ENCODE measurements around the gene MYO6.

MYO6 gene

DNA sequence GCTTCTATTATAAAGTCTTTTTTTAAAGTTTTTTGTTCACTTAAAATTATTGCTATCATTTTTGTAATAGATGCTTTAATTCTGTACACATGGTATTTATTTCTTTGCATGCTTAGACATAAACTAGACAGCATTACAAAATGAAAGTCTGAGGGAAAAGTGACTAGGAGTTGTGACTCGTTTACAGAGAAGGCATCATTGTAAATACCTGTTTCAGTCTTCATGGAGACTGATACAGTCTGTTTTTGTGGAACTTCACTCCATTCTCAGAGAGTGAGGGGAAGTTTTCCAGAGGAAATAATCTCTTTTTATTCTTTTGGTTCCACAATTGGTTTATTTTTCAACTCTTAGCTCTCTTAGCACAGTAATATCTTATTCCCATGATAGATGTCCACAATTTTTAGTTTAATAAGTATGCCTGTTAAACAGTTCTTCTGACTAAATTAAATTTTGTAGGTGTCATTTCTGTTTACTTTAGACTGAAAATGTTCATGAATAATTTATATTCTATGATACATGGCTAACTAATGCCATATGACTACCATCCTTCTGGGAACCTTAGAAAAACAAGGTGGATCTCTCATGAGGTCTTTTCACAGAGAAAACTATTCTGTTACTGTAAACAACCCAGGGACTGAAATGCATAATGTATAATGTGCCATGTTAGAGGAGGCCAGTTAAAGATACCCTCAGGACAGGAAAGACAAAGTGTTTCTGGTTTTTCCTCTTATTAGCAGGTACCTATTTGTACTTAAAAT is 69.2 kb downstream of the MYO6 start:
- TF ChIP-seq, protein P1, sequence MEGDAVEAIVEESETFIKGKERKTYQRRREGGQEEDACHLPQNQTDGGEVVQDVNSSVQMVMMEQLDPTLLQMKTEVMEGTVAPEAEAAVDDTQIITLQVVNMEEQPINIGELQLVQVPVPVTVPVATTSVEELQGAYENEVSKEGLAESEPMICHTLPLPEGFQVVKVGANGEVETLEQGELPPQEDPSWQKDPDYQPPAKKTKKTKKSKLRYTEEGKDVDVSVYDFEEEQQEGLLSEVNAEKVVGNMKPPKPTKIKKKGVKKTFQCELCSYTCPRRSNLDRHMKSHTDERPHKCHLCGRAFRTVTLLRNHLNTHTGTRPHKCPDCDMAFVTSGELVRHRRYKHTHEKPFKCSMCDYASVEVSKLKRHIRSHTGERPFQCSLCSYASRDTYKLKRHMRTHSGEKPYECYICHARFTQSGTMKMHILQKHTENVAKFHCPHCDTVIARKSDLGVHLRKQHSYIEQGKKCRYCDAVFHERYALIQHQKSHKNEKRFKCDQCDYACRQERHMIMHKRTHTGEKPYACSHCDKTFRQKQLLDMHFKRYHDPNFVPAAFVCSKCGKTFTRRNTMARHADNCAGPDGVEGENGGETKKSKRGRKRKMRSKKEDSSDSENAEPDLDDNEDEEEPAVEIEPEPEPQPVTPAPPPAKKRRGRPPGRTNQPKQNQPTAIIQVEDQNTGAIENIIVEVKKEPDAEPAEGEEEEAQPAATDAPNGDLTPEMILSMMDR (IDR thresholded peaks at IDR 0.05; ENCODE audit: insufficient read depth, low read depth, low read length, missing control alignments): no peak
- H3K4me3 ChIP-seq (ENCODE audit: low read length): no peak overlapping the region
- peak; percentile 57 for DNase-seq (ENCODE audit: low read depth)

DNA sequence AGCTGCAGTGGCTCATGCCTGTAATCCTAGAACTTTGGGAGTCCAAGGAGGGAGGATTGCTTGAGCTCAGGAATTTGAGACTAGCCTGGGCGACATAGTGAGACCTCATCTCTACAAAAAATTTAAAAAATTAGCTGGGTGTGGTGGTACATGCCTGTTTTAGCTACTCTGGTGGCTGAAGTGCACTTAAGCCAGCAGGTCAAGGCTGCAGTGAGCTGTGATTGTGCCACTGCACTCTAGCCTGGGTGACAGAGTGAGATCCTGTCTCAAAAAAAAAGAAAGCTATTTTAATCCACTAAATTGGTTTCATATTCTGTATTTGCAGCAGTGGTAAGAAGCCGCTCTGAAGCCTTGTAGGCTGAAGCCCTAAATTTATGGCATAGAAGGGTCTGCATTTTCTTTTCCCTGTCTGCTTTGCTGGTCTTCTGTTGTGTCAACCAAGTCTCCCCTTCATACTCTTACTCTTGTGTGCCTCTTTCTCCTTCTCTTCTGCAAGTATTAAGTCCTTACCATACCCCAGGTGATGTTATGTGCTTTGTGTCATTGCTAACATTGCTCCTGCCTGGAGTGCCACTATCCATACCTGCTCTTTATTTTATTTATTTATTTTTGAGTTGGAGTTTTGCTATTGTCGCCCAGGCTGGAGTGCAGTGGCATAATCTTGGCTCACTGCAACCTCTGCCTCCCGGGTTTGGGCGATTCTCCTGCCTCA is 70.9 kb downstream of the MYO6 start:
- TF ChIP-seq, protein P1 (IDR thresholded peaks at IDR 0.05; ENCODE audit: insufficient read depth, low read depth, low read length, missing control alignments): no peak
- no peak overlapping the region for H3K4me3 ChIP-seq (ENCODE audit: low read length)
- no peak for DNase-seq (ENCODE audit: low read depth)

DNA sequence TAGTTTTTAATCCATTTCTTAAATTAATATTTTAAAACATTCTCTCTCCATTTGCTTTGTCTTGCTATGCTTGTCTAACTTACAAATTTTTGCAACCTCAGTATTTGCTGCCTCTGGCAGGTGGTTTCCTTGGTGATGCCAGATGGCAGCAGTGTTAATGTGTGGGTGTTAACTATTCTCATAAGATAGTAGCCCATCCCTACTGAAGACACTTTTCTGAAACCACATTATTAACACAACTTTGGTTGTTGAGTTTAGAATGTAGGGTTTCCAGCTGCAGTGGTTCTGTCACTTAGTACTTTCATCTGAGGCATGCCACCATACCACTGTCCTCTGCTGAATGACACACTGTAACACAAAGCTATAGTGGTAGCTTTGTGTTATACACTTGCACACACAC is 75.1 kb downstream of the MYO6 start:
- no peak overlapping the region for H3K4me3 ChIP-seq (ENCODE audit: low read length)
- no peak for DNase-seq (ENCODE audit: low read depth)
- TF ChIP-seq, protein P1 (IDR thresholded peaks at IDR 0.05; ENCODE audit: insufficient read depth, low read depth, low read length, missing control alignments): no peak

DNA sequence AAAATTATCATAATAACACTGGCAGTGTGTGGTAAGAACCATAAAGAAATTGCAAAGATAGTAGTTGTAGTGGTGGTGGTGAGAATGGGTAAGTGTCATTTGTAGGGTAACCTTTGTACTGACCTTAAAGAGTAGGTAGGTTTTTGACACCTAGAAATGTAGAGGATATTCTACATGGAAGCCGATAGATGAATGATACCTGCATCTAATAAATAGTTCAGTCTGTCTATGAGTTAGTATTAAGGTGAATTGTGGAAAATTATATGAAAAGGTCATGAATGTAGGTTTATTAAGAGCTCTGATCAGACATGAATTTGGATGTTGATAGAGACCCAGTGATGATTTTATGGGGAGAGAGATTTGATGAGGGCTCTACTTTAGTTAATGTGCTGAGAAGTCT is 78.1 kb downstream of the MYO6 start:
- DNase-seq (ENCODE audit: low read depth): no peak
- H3K4me3 ChIP-seq (ENCODE audit: low read length): no peak overlapping the region
- TF ChIP-seq, protein P1 (IDR thresholded peaks at IDR 0.05; ENCODE audit: insufficient read depth, low read depth, low read length, missing control alignments): no peak

DNA sequence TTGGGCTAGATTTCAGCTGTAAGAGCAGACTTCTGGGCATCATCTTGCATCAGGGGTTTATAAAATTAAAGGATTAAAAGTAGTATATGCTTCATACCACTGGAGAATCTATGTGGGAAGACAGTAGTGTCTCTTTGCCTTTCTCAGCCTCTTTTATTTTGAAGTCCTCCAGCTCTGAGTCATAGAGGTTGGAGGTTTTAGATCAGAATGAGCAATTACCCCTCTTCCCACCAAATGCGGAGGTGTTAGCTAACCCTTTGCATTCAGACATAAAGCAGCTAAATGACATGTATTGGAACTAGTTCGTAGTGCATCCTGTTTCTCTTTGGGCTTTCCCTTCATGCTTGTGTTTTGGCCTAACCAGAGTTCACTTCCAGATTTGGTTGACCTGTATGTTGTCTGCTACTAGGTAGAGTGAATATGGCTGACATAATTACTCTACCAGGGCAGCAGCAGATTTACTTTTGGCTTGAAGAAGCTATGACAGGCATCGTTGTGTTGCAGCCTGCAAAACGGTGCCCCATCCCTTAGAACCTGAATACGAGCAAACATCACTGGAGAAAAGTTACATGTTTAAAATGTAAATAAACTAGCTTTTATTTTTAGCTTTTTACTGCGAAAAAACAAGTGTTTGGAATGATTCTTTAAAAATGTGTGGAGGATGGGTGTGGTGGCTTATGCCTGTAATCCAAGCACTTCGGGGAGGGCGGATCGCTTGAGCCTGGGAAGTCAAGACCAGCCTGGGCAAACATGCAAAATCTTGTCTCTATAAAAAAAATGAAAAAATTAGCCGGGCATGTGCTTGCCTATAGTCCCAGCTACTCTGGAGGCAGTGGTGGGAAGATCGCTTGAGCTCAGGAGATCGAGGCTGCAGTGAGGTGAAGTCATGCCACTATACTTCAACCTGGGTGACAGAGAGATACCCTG is 82.2 kb downstream of the MYO6 start:
- peak; percentile 80 for DNase-seq (ENCODE audit: low read depth)
- H3K4me3 ChIP-seq (ENCODE audit: low read length): no peak overlapping the region
- TF ChIP-seq, protein P1 (IDR thresholded peaks at IDR 0.05; ENCODE audit: insufficient read depth, low read depth, low read length, missing control alignments): no peak

DNA sequence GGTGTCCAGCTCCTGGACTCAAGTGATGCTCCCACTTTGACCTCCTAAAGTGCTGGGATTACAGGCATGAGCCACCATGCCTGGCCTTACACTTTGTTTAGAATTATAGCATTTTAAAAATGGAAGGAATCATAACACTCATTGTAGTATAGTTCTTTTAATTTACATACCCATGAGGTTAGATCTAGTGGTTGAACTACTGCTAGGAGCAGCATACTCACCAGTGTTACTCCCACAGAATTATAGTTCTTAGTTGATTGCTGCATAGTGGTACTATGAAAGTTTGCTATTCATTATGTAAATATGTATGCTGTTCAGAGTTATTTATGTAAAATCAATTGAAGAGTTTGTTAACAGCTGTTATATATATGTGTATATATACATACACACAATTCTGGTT is 85.4 kb downstream of the MYO6 start:
- no peak overlapping the region for H3K4me3 ChIP-seq (ENCODE audit: low read length)
- no peak for DNase-seq (ENCODE audit: low read depth)
- TF ChIP-seq, protein P1 (IDR thresholded peaks at IDR 0.05; ENCODE audit: insufficient read depth, low read depth, low read length, missing control alignments): no peak

Data from epithelial cell of esophagus (primary cell).